ENCODE results near the gene RPS2. TPM values are rescaled to one million over a fixed set of nuclear protein-coding genes. Genes with fewer than 3 reads are reported as not detected.

Gene RPS2
- total and polyA plus RNA-seq, 2 of the 8 experiments (the other 6 are each of a cell fraction or from before 2014, with no cell fraction given), result 4,042 to 16,783 TPM

GRCh38 chr16:1936945-1937479 is 27.6 kb downstream of the RPS2 start:
- ChIA-PET CTCF (ENCODE audit: partially characterized antibody) (interaction anchor here (0.6 to 0.7 kb wide), 2 partner anchors 191 to 1866 kb away, joined by 3 to 5 read pairs; no protein-coding TSS in a partner anchor), POLR2A (ENCODE audit: partially characterized antibody) (interaction anchor here (0.6 kb wide), 1 partner anchor 121 kb away, joined by 3 read pairs; no protein-coding TSS in a partner anchor)
- H3K79me2 ChIP-seq (ENCODE audit: control insufficient read depth in 1 of 2, insufficient read depth in 2 of 2, low read length in 2 of 2), result no peaks in the 10 kb centered on the region
- H3K4me3 ChIP-seq (ENCODE audit: extremely low read depth in 1 of 4, insufficient read depth in 2 of 4, low read depth in 3 of 4, low read length in 4 of 4), result no peak overlapping the region
- H2BK120ac ChIP-seq (replicated peaks; ENCODE audit: low read depth, low read length), result no peak overlapping the region
- no peak overlapping the region for H3K4me2 ChIP-seq (ENCODE audit: insufficient read depth in 1 of 2, low read depth in 2 of 2, low read length in 2 of 2)
- FAIRE-seq (no peak), DNase-seq (ENCODE audit: low read depth in 1 of 2, low spot score in 2 of 2) (no peak)
- H2AFZ ChIP-seq (ENCODE audit: low read length), result no peak overlapping the region
- no peak overlapping the region for H4K8ac ChIP-seq (ENCODE audit: extremely low read depth, insufficient read depth, low read length)
- H3K14ac ChIP-seq (ENCODE audit: insufficient read length), result no peak overlapping the region
- no peaks in the 10 kb centered on the region for H3K27me3 ChIP-seq (replicated peaks in 1 of 4; ENCODE audit: control insufficient read depth in 3 of 4, extremely low read depth in 1 of 4, insufficient read depth in 3 of 4, low read length in 3 of 4)
- H3K23me2 ChIP-seq (ENCODE audit: low read depth, low read length), result no peaks in the 10 kb centered on the region
- H3K56ac ChIP-seq (replicated peaks; ENCODE audit: insufficient read length, low read depth, low read length), result no peak overlapping the region
- no peak overlapping the region for H3K23ac ChIP-seq (ENCODE audit: insufficient read length)
- TF ChIP-seq CBX8 (IDR thresholded peaks at IDR 0.05; ENCODE audit: borderline replicate concordance, low read depth, low read length), result no peak
- H3K4me1 ChIP-seq (replicated peaks in 1 of 4; ENCODE audit: control insufficient read depth in 3 of 4, insufficient read depth in 4 of 4, low read length in 3 of 4), result peaks cover 0 to 5% (median 3%) of the 10 kb centered on the region in 4 experiments; a peak in 4 of 7 replicates
- H3K9me3 ChIP-seq (ENCODE audit: insufficient read depth in 2 of 2, low read depth in 1 of 2, low read length in 1 of 2), result no peaks in the 10 kb centered on the region
- no peak overlapping the region for H3K18ac ChIP-seq (ENCODE audit: extremely low read depth, low read length)
- no peak overlapping the region for H2BK20ac ChIP-seq (ENCODE audit: low read length)
- H3K9ac ChIP-seq (replicated peaks in 1 of 4; ENCODE audit: extremely low read depth in 1 of 4, low read depth in 3 of 4, low read length in 3 of 4), result no peak overlapping the region
- no peak overlapping the region for H3K27ac ChIP-seq (ENCODE audit: low read depth, low read length)
- no peak overlapping the region for H2BK12ac ChIP-seq (ENCODE audit: low read depth, low read length)
- no peak overlapping the region for H2BK5ac ChIP-seq (ENCODE audit: low read depth, low read length)
- peaks cover 0 to 4% of the 10 kb centered on the region in 2 experiments for H4K20me1 ChIP-seq (replicated peaks in 1 of 2; ENCODE audit: control insufficient read depth in 1 of 2, insufficient read depth in 2 of 2, low read length in 2 of 2)
- H2AK5ac ChIP-seq (ENCODE audit: low read depth, low read length), result no peak overlapping the region
- no peaks in the 10 kb centered on the region for H3K79me1 ChIP-seq (ENCODE audit: low read depth, low read length)
- H3K36me3 ChIP-seq (ENCODE audit: control insufficient read depth in 2 of 4, insufficient read depth in 4 of 4, low read length in 3 of 4), result peaks cover 4 to 12% (median 8%) of the 10 kb centered on the region in 4 experiments; a peak in 5 of 8 replicates
- H3K4ac ChIP-seq (replicated peaks; ENCODE audit: insufficient read length, low read depth, low read length), result no peak overlapping the region
- no peak overlapping the region for H4K5ac ChIP-seq (ENCODE audit: insufficient read length, low read depth, low read length)
- WGBS, 2 experiments (ENCODE audit: extremely low coverage in 1 of 2, insufficient coverage in 1 of 2, insufficient read length in 1 of 2, insufficient replicate concordance in 2 of 2, low coverage in 1 of 2, low lambda C conversion rate in 2 of 2, missing lambda C conversion rate in 1 of 2), result 92% methylated on average over 11 of the region's 11 CpGs; no CpG with 5 or more reads in 1 of the 2 experiments
- H2BK15ac ChIP-seq (ENCODE audit: low read length), result no peak overlapping the region
- H4K91ac ChIP-seq (replicated peaks; ENCODE audit: insufficient read length, low read length), result no peak overlapping the region

All from H1 (cell line).